K562 (cell line): Measurements from ENCODE around the gene IDH2. TPM values are rescaled to one million over a fixed set of nuclear protein-coding genes. Genes with fewer than 3 reads are reported as not detected.

Experiments used
- ATAC-seq: fragments of 200-7000 bp; cut with Tn5 transposase; 3 replicates; pipeline ENCODE4 v1.9.1; 2020; ENCODE audit warnings: moderate library complexity
- BruUV-seq: library from RNA; stranded (reverse); fragments of 400-500 nt; replicated peaks from 2 replicates; lab custom pipeline; 2021; lab: Mats Ljungman, UMichigan
- CTCF ChIA-PET: fragments of 300-600 bp; formaldehyde crosslinking; extraction: SDS; loops from one replicate; lab custom pipeline; 2021; ENCODE audit warnings: low intra/inter-chr PET ratio; lab: Yijun Ruan, JAX
- POLR2A ChIA-PET: fragments of 300-600, 350-650 bp; sonication (Branson Sonifier 250); formaldehyde crosslinking; extraction: SDS; loops from one replicate; lab custom pipeline; 2021; ENCODE audit warnings: antibody characterized with exemption, inconsistent platforms; lab: Yijun Ruan, JAX
- DNase-seq, 4 experiments: peaks; one replicate each; pipeline versions ENCODE4 v3.0.0 to v3.0.0-alpha.2; 2011 to 2018; ENCODE audit warnings: low spot score in 3 of 4, mixed read lengths in 3 of 4; ENCODE audit errors: extremely low read depth in 1 of 4
- FAIRE-seq: peaks from 2 replicates; lab custom pipeline; 2011; peaks lifted over from hg19 to GRCh38; lab: Jason Lieb, UNC
- H2AFZ ChIP-seq: 2 replicates; pipeline ENCODE4 v1.6.0; 2011; ENCODE audit warnings: low read depth, low read length, control low read depth, inconsistent platforms
- H3K27ac ChIP-seq: fragments of 200-600 bp; 3 replicates; pipeline ENCODE4 v1.8.0; 2011; ENCODE audit warnings: low read depth, mild to moderate bottlenecking, control low read depth, inconsistent platforms, low read length, moderate library complexity, mixed read lengths; ENCODE audit errors: extremely low read depth
- H3K27me3 ChIP-seq, 2 experiments: fragments of 300-600 bp in 1 of 2; 2 replicates in 1 of 2; 3 replicates in 1 of 2; pipeline versions ENCODE4 v1.6.0 to v1.8.0; 2011; ENCODE audit warnings: inconsistent platforms in 2 of 2, low read length in 2 of 2, mild to moderate bottlenecking in 1 of 2, mixed read lengths in 1 of 2, moderate library complexity in 1 of 2; ENCODE audit not compliant: control insufficient read depth in 2 of 2, insufficient read depth in 2 of 2
- H3K36me3 ChIP-seq: fragments of 300-600 bp; 3 replicates; pipeline ENCODE4 v1.8.0; 2011; ENCODE audit warnings: mild to moderate bottlenecking, low read length, inconsistent platforms; ENCODE audit not compliant: control insufficient read depth, insufficient read depth
- H3K4me1 ChIP-seq, 2 experiments: fragments of 200-600 bp in 1 of 2; replicated peaks in 1 of 2; 2 replicates in 1 of 2; 3 replicates in 1 of 2; pipeline versions ENCODE4 v1.5.1 to v1.8.0; 2011; ENCODE audit warnings: inconsistent platforms in 2 of 2, low read length in 2 of 2, mild to moderate bottlenecking in 1 of 2, mixed read lengths in 1 of 2, moderate library complexity in 1 of 2; ENCODE audit not compliant: control insufficient read depth in 2 of 2, insufficient read depth in 2 of 2
- H3K4me2 ChIP-seq: 2 replicates; pipeline ENCODE4 v1.6.1; 2011; ENCODE audit warnings: low read length, control low read depth, inconsistent platforms, mixed read lengths; ENCODE audit not compliant: insufficient read depth
- H3K4me3 ChIP-seq: fragments of 200-600 bp; sonication (generic), shearing (Covaris generic); 2 replicates; pipeline ENCODE4 v1.5.1; 2016; ENCODE audit warnings: control low read depth, inconsistent platforms
- H3K79me2 ChIP-seq: fragments of 200-600 bp; 3 replicates; pipeline ENCODE4 v1.8.0; 2011; ENCODE audit warnings: low read length, inconsistent platforms; ENCODE audit not compliant: control insufficient read depth, insufficient read depth
- H3K9ac ChIP-seq, 2 experiments: 2 replicates each; pipeline versions ENCODE4 v1.6.0 to v1.6.1; 2011; ENCODE audit warnings: low read depth in 2 of 2, low read length in 2 of 2, control low read depth in 1 of 2, inconsistent platforms in 1 of 2, mild to moderate bottlenecking in 1 of 2, mixed read lengths in 1 of 2; ENCODE audit not compliant: insufficient read depth in 1 of 2
- H3K9me1 ChIP-seq: one replicate; pipeline ENCODE4 v1.6.0; 2011; ENCODE audit warnings: inconsistent platforms, mild to moderate bottlenecking, low read length, moderate library complexity; ENCODE audit not compliant: control insufficient read depth, insufficient read depth
- H3K9me3 ChIP-seq: replicated peaks from 2 replicates; pipeline ENCODE4 v1.5.1; 2011; ENCODE audit warnings: low read depth, low read length, inconsistent platforms; ENCODE audit not compliant: control insufficient read depth, insufficient read depth
- H4K20me1 ChIP-seq: replicated peaks from 2 replicates; pipeline ENCODE4 v1.6.1; 2011; ENCODE audit warnings: low read length, inconsistent platforms, mixed read lengths; ENCODE audit not compliant: control insufficient read depth, insufficient read depth
- CCAR2 ChIP-seq: fragments of 200-400 bp; formaldehyde crosslinking; IDR thresholded peaks from 2 replicates; pipeline ENCODE4 v1.6.1; 2017; ENCODE audit warnings: mild to moderate bottlenecking, low read depth, low read length
- ESRRB ChIP-seq: fragments of 250-450 bp; sonication (Bioruptor Pico); IDR thresholded peaks from 2 replicates; pipeline ENCODE4 v1.5.0; 2020; ENCODE audit warnings: mild to moderate bottlenecking, moderate library complexity, borderline replicate concordance
- MYNN ChIP-seq, 2 experiments: sonication (generic); formaldehyde crosslinking in 1 of 2; IDR thresholded peaks; 2 replicates each; pipeline versions ENCODE4 v1.5.0 to v1.6.1; 2016 to 2020; ENCODE audit warnings: antibody characterized with exemption in 1 of 2, missing genetic modification reagents in 1 of 2
- NCOA2 ChIP-seq, 2 experiments: fragments of 450-650 bp; IDR thresholded peaks; 2 replicates each; pipeline ENCODE4 v1.6.1; 2018; ENCODE audit warnings: mild to moderate bottlenecking in 2 of 2, moderate library complexity in 1 of 2; ENCODE audit not compliant: partially characterized antibody in 2 of 2
- NR1H2 ChIP-seq: sonication (generic); formaldehyde crosslinking; IDR thresholded peaks from 2 replicates; pipeline ENCODE4 v1.4.0; 2020; ENCODE audit warnings: mild to moderate bottlenecking, missing genetic modification reagents
- PREB ChIP-seq: sonication (generic); formaldehyde crosslinking; IDR thresholded peaks from 2 replicates; pipeline ENCODE4 v1.8.1; 2023; ENCODE audit warnings: mild to moderate bottlenecking, missing genetic modification reagents
- THAP12 ChIP-seq: fragments of 250-450 bp; sonication (Bioruptor Pico); IDR thresholded peaks from 2 replicates; pipeline ENCODE4 v1.9.0; 2021; ENCODE audit warnings: mild to moderate bottlenecking, inconsistent platforms
- ZNF280B ChIP-seq: fragments of 250-450 bp; sonication (Bioruptor Pico); IDR thresholded peaks from 2 replicates; pipeline ENCODE4 v1.5.1; 2021; ENCODE audit warnings: mild to moderate bottlenecking
- ZNF699 ChIP-seq: fragments of 250-450 bp; sonication (Bioruptor Pico); IDR thresholded peaks from 2 replicates; pipeline ENCODE4 v1.8.0; 2021; ENCODE audit warnings: mild to moderate bottlenecking, moderate library complexity; ENCODE audit not compliant: insufficient replicate concordance
- WGBS: fragments of 100-300 bp; shearing (Covaris generic); methylation state at CpG from one replicate; pipeline ENCODE4 v1.1.6; 2016; ENCODE audit warnings: low coverage, mixed read lengths; ENCODE audit not compliant: insufficient coverage; ENCODE audit errors: missing lambda C conversion rate; 5-methylcytosine and 5-hydroxymethylcytosine counted together
- in situ Hi-C: fragments of 300-500 bp; cut with MboI; formaldehyde crosslinking; loops from 4 replicates; pipeline ENCODE4 v1.15.0; 2018; ENCODE audit warnings: inconsistent platforms, mixed read lengths
- intact Hi-C: fragments of 100-400 bp; cut with micrococcal nuclease; formaldehyde crosslinking; loops from 2 replicates; pipeline ENCODE4 v1.14.2; 2022
- polyA plus RNA-seq, 8 experiments: library from polyadenylated mRNA; depleted of rRNA in 4 of 8; stranded (reverse) in 5 of 8; unstranded in 3 of 8; fragments of >200 nt; fragmentation: Nextera tagmentation in 2 of 8; fragmentation: Illumina TruSeq in 1 of 8; extraction: Ambion mirVana in 2 of 8; extraction: Trizol in 1 of 8; gene quantifications; 2 replicates each; pipeline versions ENCODE4 v1.2.1 to v1.2.3, GENCODE V29; 2011 to 2014; ENCODE audit warnings: inconsistent platforms in 1 of 8, missing spikeins in 1 of 8
- total RNA-seq, 7 experiments: library from RNA; depleted of rRNA in 6 of 7; stranded (reverse); fragments of >200 nt in 6 of 7; fragmentation: Illumina TruSeq in 2 of 7; extraction: Trizol in 2 of 7; gene quantifications; 2 replicates each; pipeline versions ENCODE4 v1.2.1 to v1.2.3, GENCODE V29; 2011 to 2021; ENCODE audit warnings: low replicate concordance in 1 of 7

Gene IDH2
- total and polyA plus RNA-seq, 9 of the 15 experiments (the other 6 are each of a cell fraction or from before 2014, with no cell fraction given): 0.70 to 99.9 (median 59.2) TPM

GRCh38 chr15:90083419-90083818, 18.8 kb downstream of the IDH2 start:
- Histone ChIP-seq H2AFZ (no peak overlapping the region), H3K9me3 (no peaks in the 10 kb centered on the region), H3K4me1 (peaks cover 0 to 30% of the 10 kb centered on the region in 2 experiments; a peak in 2 of 5 replicates), H3K4me3 (no peak overlapping the region), H3K79me2 (no peaks in the 10 kb centered on the region), H3K27me3 (no peaks in the 10 kb centered on the region), H3K36me3 (peaks cover 37% of the 10 kb centered on the region; the same call in 2 of the 3 replicates), H3K4me2 (no peak overlapping the region), H3K9me1 (no peaks in the 10 kb centered on the region), H4K20me1 (0 out of 2 replicates have a peak, but pooled peaks cover 5% of the 10 kb centered on the region), H3K27ac (no peak overlapping the region), H3K9ac (no peak overlapping the region)
- DNase-seq (no peak), FAIRE-seq (no peak), ATAC-seq (no peak)
- 91% methylated on average over 5 of the region's 5 CpGs for WGBS
- in situ Hi-C loops (no loop called here), intact Hi-C loops (no loop called here)
- POLR2A ChIA-PET: interaction anchor here (0.6 to 1.5 kb wide), 2 partner anchors 8 to 19 kb away, joined by 3 to 4 read pairs; partner anchors contain the start of gene IDH2
- no peak for TF ChIP-seq MYNN (IDR thresholded peaks at IDR 0.05)
- no peak for TF ChIP-seq MYNN (CRISPR knock-in tag; IDR thresholded peaks at IDR 0.05)
- no peak for TF ChIP-seq NCOA2 (IDR thresholded peaks at IDR 0.05; ENCODE audit: partially characterized antibody in 2 of 2)
- no peak for TF ChIP-seq ESRRB
- no peak for TF ChIP-seq THAP12 (CRISPR knock-in tag)
- TF ChIP-seq ZNF699: no peak
- TF ChIP-seq ZNF280B: no peak
- TF ChIP-seq CCAR2: no peak
- TF ChIP-seq NR1H2: no peak
- no peak for TF ChIP-seq PREB (CRISPR knock-in tag)
- no TSS peak for BruUV-seq
- CTCF ChIA-PET: no interaction called here
